K562 (cell line): Measurements from ENCODE around the gene CNPY4. TPM values are rescaled to one million over a fixed set of nuclear protein-coding genes. Genes with fewer than 3 reads are reported as not detected.

ENCODE experiments used
- ATAC-seq: fragments of 200-7000 bp; cut with Tn5 transposase; 3 replicates; pipeline ENCODE4 v1.9.1; 2020; ENCODE audit warnings: moderate library complexity
- BruUV-seq: library from RNA; stranded (reverse); fragments of 400-500 nt; replicated peaks from 2 replicates; lab custom pipeline; 2021; lab: Mats Ljungman, UMichigan
- CTCF ChIA-PET: fragments of 300-600 bp; formaldehyde crosslinking; extraction: SDS; loops from one replicate; lab custom pipeline; 2021; ENCODE audit warnings: low intra/inter-chr PET ratio; lab: Yijun Ruan, JAX
- POLR2A ChIA-PET: fragments of 300-600, 350-650 bp; sonication (Branson Sonifier 250); formaldehyde crosslinking; extraction: SDS; loops from one replicate; lab custom pipeline; 2021; ENCODE audit warnings: antibody characterized with exemption, inconsistent platforms; lab: Yijun Ruan, JAX
- DNase-seq, 4 experiments: peaks; one replicate each; pipeline versions ENCODE4 v3.0.0 to v3.0.0-alpha.2; 2011 to 2018; ENCODE audit warnings: low spot score in 3 of 4, mixed read lengths in 3 of 4; ENCODE audit errors: extremely low read depth in 1 of 4
- FAIRE-seq: peaks from 2 replicates; lab custom pipeline; 2011; peaks lifted over from hg19 to GRCh38; lab: Jason Lieb, UNC
- H2AFZ ChIP-seq: 2 replicates; pipeline ENCODE4 v1.6.0; 2011; ENCODE audit warnings: low read depth, low read length, control low read depth, inconsistent platforms
- H3K27ac ChIP-seq: fragments of 200-600 bp; 3 replicates; pipeline ENCODE4 v1.8.0; 2011; ENCODE audit warnings: low read depth, mild to moderate bottlenecking, control low read depth, inconsistent platforms, low read length, moderate library complexity, mixed read lengths; ENCODE audit errors: extremely low read depth
- H3K27me3 ChIP-seq, 2 experiments: fragments of 300-600 bp in 1 of 2; 2 replicates in 1 of 2; 3 replicates in 1 of 2; pipeline versions ENCODE4 v1.6.0 to v1.8.0; 2011; ENCODE audit warnings: inconsistent platforms in 2 of 2, low read length in 2 of 2, mild to moderate bottlenecking in 1 of 2, mixed read lengths in 1 of 2, moderate library complexity in 1 of 2; ENCODE audit not compliant: control insufficient read depth in 2 of 2, insufficient read depth in 2 of 2
- H3K36me3 ChIP-seq: fragments of 300-600 bp; 3 replicates; pipeline ENCODE4 v1.8.0; 2011; ENCODE audit warnings: mild to moderate bottlenecking, low read length, inconsistent platforms; ENCODE audit not compliant: control insufficient read depth, insufficient read depth
- H3K4me1 ChIP-seq, 2 experiments: fragments of 200-600 bp in 1 of 2; replicated peaks in 1 of 2; 2 replicates in 1 of 2; 3 replicates in 1 of 2; pipeline versions ENCODE4 v1.5.1 to v1.8.0; 2011; ENCODE audit warnings: inconsistent platforms in 2 of 2, low read length in 2 of 2, mild to moderate bottlenecking in 1 of 2, mixed read lengths in 1 of 2, moderate library complexity in 1 of 2; ENCODE audit not compliant: control insufficient read depth in 2 of 2, insufficient read depth in 2 of 2
- H3K4me2 ChIP-seq: 2 replicates; pipeline ENCODE4 v1.6.1; 2011; ENCODE audit warnings: low read length, control low read depth, inconsistent platforms, mixed read lengths; ENCODE audit not compliant: insufficient read depth
- H3K4me3 ChIP-seq: fragments of 200-600 bp; sonication (generic), shearing (Covaris generic); 2 replicates; pipeline ENCODE4 v1.5.1; 2016; ENCODE audit warnings: control low read depth, inconsistent platforms
- H3K79me2 ChIP-seq: fragments of 200-600 bp; 3 replicates; pipeline ENCODE4 v1.8.0; 2011; ENCODE audit warnings: low read length, inconsistent platforms; ENCODE audit not compliant: control insufficient read depth, insufficient read depth
- H3K9ac ChIP-seq, 2 experiments: 2 replicates each; pipeline versions ENCODE4 v1.6.0 to v1.6.1; 2011; ENCODE audit warnings: low read depth in 2 of 2, low read length in 2 of 2, control low read depth in 1 of 2, inconsistent platforms in 1 of 2, mild to moderate bottlenecking in 1 of 2, mixed read lengths in 1 of 2; ENCODE audit not compliant: insufficient read depth in 1 of 2
- H3K9me1 ChIP-seq: one replicate; pipeline ENCODE4 v1.6.0; 2011; ENCODE audit warnings: inconsistent platforms, mild to moderate bottlenecking, low read length, moderate library complexity; ENCODE audit not compliant: control insufficient read depth, insufficient read depth
- H3K9me3 ChIP-seq: replicated peaks from 2 replicates; pipeline ENCODE4 v1.5.1; 2011; ENCODE audit warnings: low read depth, low read length, inconsistent platforms; ENCODE audit not compliant: control insufficient read depth, insufficient read depth
- H4K20me1 ChIP-seq: replicated peaks from 2 replicates; pipeline ENCODE4 v1.6.1; 2011; ENCODE audit warnings: low read length, inconsistent platforms, mixed read lengths; ENCODE audit not compliant: control insufficient read depth, insufficient read depth
- BMI1 ChIP-seq: fragments of 150-350 bp; IDR thresholded peaks from 2 replicates; pipeline ENCODE4 v1.6.1; 2014; ENCODE audit warnings: low read length
- CEBPB ChIP-seq: fragments of 450-650 bp; IDR thresholded peaks from 2 replicates; pipeline ENCODE4 v1.6.1; 2016; ENCODE audit warnings: missing genetic modification characterization, missing compliant biosample characterization
- CEBPG ChIP-seq, 3 experiments: fragments of 200-800 bp in 1 of 3; sonication (Bioruptor generic) in 1 of 3; sonication (generic) in 1 of 3; formaldehyde crosslinking in 1 of 3; IDR thresholded peaks in 2 of 3; conservative IDR thresholded peaks in 1 of 3; 2 replicates each; pipeline versions ENCODE4 v1.6.1 to v1.8.0; 2016 to 2022; ENCODE audit warnings: missing compliant biosample characterization in 2 of 3, missing genetic modification characterization in 2 of 3, mild to moderate bottlenecking in 1 of 3, missing genetic modification reagents in 1 of 3
- CTBP1 ChIP-seq: fragments of 450-650 bp; IDR thresholded peaks from 2 replicates; pipeline ENCODE4 v1.6.1; 2016; ENCODE audit warnings: borderline replicate concordance
- E2F8 ChIP-seq: fragments of 450-650 bp; IDR thresholded peaks from 2 replicates; pipeline ENCODE4 v1.7.1; 2018; ENCODE audit warnings: mild to moderate bottlenecking, low read depth; ENCODE audit not compliant: partially characterized antibody
- PHB2 ChIP-seq: fragments of 450-650 bp; IDR thresholded peaks from 2 replicates; pipeline ENCODE4 v1.6.1; 2017; ENCODE audit warnings: low read depth
- SETDB1 ChIP-seq: IDR thresholded peaks from one replicate; pipeline ENCODE4 v1.6.1; 2012; ENCODE audit warnings: low read length, control low read depth, inconsistent platforms
- ZFP1 ChIP-seq: fragments of 450-650 bp; formaldehyde crosslinking; IDR thresholded peaks from 2 replicates; pipeline ENCODE4 v1.4.0; 2020; ENCODE audit warnings: mild to moderate bottlenecking, mixed read lengths
- ZNF384 ChIP-seq: IDR thresholded peaks from 2 replicates; pipeline ENCODE4 v1.6.1; 2012; ENCODE audit warnings: low read depth, low read length, improper control_type of control experiment
- ZNF639 ChIP-seq, 2 experiments: fragments of 200-800 bp in 1 of 2; sonication (Bioruptor generic) in 1 of 2; sonication (generic) in 1 of 2; formaldehyde crosslinking in 1 of 2; IDR thresholded peaks in 1 of 2; conservative IDR thresholded peaks in 1 of 2; 2 replicates each; pipeline versions ENCODE4 v1.5.0 to v1.6.1; 2016 to 2020; ENCODE audit warnings: missing compliant biosample characterization in 1 of 2, missing genetic modification characterization in 1 of 2, missing genetic modification reagents in 1 of 2
- WGBS: fragments of 100-300 bp; shearing (Covaris generic); methylation state at CpG from one replicate; pipeline ENCODE4 v1.1.6; 2016; ENCODE audit warnings: low coverage, mixed read lengths; ENCODE audit not compliant: insufficient coverage; ENCODE audit errors: missing lambda C conversion rate; 5-methylcytosine and 5-hydroxymethylcytosine counted together
- in situ Hi-C: fragments of 300-500 bp; cut with MboI; formaldehyde crosslinking; loops from 4 replicates; pipeline ENCODE4 v1.15.0; 2018; ENCODE audit warnings: inconsistent platforms, mixed read lengths
- intact Hi-C: fragments of 100-400 bp; cut with micrococcal nuclease; formaldehyde crosslinking; loops from 2 replicates; pipeline ENCODE4 v1.14.2; 2022
- polyA plus RNA-seq, 8 experiments: library from polyadenylated mRNA; depleted of rRNA in 4 of 8; stranded (reverse) in 5 of 8; unstranded in 3 of 8; fragments of >200 nt; fragmentation: Nextera tagmentation in 2 of 8; fragmentation: Illumina TruSeq in 1 of 8; extraction: Ambion mirVana in 2 of 8; extraction: Trizol in 1 of 8; gene quantifications; 2 replicates each; pipeline versions ENCODE4 v1.2.1 to v1.2.3, GENCODE V29; 2011 to 2014; ENCODE audit warnings: inconsistent platforms in 1 of 8, missing spikeins in 1 of 8
- total RNA-seq, 7 experiments: library from RNA; depleted of rRNA in 6 of 7; stranded (reverse); fragments of >200 nt in 6 of 7; fragmentation: Illumina TruSeq in 2 of 7; extraction: Trizol in 2 of 7; gene quantifications; 2 replicates each; pipeline versions ENCODE4 v1.2.1 to v1.2.3, GENCODE V29; 2011 to 2021; ENCODE audit warnings: low replicate concordance in 1 of 7
- TF ChIP-seq, protein P1 (sequence below): sonication (generic); formaldehyde crosslinking; IDR thresholded peaks from 2 replicates; pipeline ENCODE4 v1.5.0; 2020; ENCODE audit warnings: missing genetic modification reagents
- TF ChIP-seq, protein P2 (sequence below), 2 experiments: IDR thresholded peaks; 2 replicates each; pipeline ENCODE4 v1.6.1; 2012; ENCODE audit warnings: improper control_type of control experiment in 2 of 2, low read depth in 2 of 2, low read length in 2 of 2, borderline replicate concordance in 1 of 2

Gene CNPY4
- total and polyA plus RNA-seq, 9 of the 15 experiments (the other 6 are each of a cell fraction or from before 2014, with no cell fraction given): 1.9 to 11.2 (median 7.0) TPM

DNA sequence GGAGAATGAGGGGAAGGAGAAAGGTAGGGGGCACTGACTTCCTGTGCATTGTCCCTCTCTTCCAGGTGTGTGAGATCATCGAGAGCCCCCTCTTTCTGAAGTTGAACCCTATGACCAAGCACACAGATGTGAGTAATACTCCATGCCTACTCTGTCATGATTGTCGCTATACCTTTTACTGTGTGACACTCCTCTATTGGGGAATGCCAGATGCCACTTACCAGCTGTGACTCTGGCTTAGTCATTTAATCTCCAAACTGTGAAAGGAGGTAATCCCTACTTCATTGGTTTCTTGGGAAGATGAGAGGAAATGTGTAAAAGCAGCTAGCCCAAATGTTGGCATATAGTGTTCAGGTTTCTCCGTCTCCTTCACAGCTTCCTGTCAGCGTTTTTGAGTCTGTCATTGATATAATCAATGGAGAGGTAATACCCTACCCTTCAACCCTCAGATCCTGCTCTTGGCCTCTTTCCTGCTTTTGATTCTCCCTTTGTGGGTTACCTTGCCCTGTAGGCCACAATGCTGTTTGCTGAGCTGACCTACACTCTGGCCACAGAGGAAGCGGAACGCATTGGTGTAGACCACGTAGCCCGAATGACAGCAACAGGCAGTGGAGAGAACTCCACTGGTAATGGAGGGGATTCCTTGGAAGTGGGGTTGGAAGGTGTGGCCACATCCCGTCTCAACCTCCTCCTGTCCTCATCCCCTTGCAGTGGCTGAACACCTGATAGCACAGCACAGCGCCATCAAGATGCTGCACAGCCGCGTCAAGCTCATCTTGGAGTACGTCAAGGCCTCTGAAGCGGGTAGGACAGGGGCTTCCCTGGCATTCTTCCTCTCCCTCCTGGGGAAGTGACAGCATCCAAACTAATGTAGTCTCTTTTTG, 28.7 kb upstream of the CNPY4 start:
- H3K9me1 ChIP-seq: no peaks in the 10 kb centered on the region
- H3K36me3 ChIP-seq: peaks cover 60% of the 10 kb centered on the region
- H2AFZ ChIP-seq: no peak overlapping the region
- H3K4me2 ChIP-seq: no peak overlapping the region
- H3K4me1 ChIP-seq: peaks cover 23 to 28% of the 10 kb centered on the region in 2 experiments
- DNase-seq: no peak
- H3K27ac ChIP-seq: peak overlapping the region; percentile 40; the same call in 1 of the 3 replicates
- in situ Hi-C loops (no loop called here), intact Hi-C loops (no loop called here)
- no peaks in the 10 kb centered on the region for H3K9me3 ChIP-seq
- peak; percentile 1 for ATAC-seq
- POLR2A ChIA-PET: interaction anchor here (0.6 to 7.9 kb wide), 5 partner anchors 8 to 1092 kb away, joined by 3 to 115 read pairs (median 3); partner anchors contain the start of genes AP4M1 and MCM7
- no peak overlapping the region for H3K4me3 ChIP-seq
- CTCF ChIA-PET: no interaction called here
- H3K27me3 ChIP-seq: no peaks in the 10 kb centered on the region
- BruUV-seq: no TSS peak
- WGBS: 83% methylated on average over 14 of the region's 14 CpGs
- no peak for FAIRE-seq
- peak overlapping the region in 1 of 2 experiments; percentile 26; a peak in 1 of 4 replicates for H3K9ac ChIP-seq
- peaks cover 25% of the 10 kb centered on the region for H3K79me2 ChIP-seq
- peaks cover 29% of the 10 kb centered on the region for H4K20me1 ChIP-seq
- TF ChIP-seq BMI1 (no peak), SETDB1 (no peak), CEBPB (tag) (no peak), PHB2 (no peak), E2F8 (no peak), ZNF384 (no peak), CEBPG (CRISPR knock-in tag; IDR thresholded peaks at IDR 0.05) (no peak), CEBPG (tag; conservative IDR thresholded peaks at IDR 0.05 in 1 of 2, IDR thresholded peaks at IDR 0.05 in 1 of 2) (no peak), ZNF639 (CRISPR knock-in tag; conservative IDR thresholded peaks at IDR 0.05 in 1 of 2, IDR thresholded peaks at IDR 0.05 in 1 of 2) (no peak), ZFP1 (CRISPR knock-in tag) (no peak), CTBP1 (no peak)
- TF ChIP-seq, protein P1, sequence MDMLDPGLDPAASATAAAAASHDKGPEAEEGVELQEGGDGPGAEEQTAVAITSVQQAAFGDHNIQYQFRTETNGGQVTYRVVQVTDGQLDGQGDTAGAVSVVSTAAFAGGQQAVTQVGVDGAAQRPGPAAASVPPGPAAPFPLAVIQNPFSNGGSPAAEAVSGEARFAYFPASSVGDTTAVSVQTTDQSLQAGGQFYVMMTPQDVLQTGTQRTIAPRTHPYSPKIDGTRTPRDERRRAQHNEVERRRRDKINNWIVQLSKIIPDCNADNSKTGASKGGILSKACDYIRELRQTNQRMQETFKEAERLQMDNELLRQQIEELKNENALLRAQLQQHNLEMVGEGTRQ (CRISPR knock-in tag): no peak
- TF ChIP-seq, protein P2, sequence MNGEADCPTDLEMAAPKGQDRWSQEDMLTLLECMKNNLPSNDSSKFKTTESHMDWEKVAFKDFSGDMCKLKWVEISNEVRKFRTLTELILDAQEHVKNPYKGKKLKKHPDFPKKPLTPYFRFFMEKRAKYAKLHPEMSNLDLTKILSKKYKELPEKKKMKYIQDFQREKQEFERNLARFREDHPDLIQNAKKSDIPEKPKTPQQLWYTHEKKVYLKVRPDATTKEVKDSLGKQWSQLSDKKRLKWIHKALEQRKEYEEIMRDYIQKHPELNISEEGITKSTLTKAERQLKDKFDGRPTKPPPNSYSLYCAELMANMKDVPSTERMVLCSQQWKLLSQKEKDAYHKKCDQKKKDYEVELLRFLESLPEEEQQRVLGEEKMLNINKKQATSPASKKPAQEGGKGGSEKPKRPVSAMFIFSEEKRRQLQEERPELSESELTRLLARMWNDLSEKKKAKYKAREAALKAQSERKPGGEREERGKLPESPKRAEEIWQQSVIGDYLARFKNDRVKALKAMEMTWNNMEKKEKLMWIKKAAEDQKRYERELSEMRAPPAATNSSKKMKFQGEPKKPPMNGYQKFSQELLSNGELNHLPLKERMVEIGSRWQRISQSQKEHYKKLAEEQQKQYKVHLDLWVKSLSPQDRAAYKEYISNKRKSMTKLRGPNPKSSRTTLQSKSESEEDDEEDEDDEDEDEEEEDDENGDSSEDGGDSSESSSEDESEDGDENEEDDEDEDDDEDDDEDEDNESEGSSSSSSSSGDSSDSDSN (IDR thresholded peaks at IDR 0.05; ENCODE audit: borderline replicate concordance in 1 of 2, low read depth in 2 of 2, low read length in 2 of 2): no peak
